Fibroblast of pulmonary artery (primary cell): ENCODE results near the gene TMEM130.

ENCODE experiments used
- DNase-seq: peaks from one replicate; pipeline ENCODE4 v3.0.0-alpha.2; 2010; ENCODE audit warnings: low read depth
- H3K4me3 ChIP-seq: replicated peaks from 2 replicates; pipeline ENCODE4 v1.5.1; 2011; ENCODE audit warnings: low read depth, mild to moderate bottlenecking, control low read depth, low read length, moderate library complexity
- TF ChIP-seq, protein P1 (sequence below): IDR thresholded peaks from 2 replicates; pipeline ENCODE4 v1.5.1; 2011; ENCODE audit warnings: mild to moderate bottlenecking, control low read depth, low read length, inconsistent platforms; ENCODE audit errors: missing control alignments

Gene TMEM130

DNA sequence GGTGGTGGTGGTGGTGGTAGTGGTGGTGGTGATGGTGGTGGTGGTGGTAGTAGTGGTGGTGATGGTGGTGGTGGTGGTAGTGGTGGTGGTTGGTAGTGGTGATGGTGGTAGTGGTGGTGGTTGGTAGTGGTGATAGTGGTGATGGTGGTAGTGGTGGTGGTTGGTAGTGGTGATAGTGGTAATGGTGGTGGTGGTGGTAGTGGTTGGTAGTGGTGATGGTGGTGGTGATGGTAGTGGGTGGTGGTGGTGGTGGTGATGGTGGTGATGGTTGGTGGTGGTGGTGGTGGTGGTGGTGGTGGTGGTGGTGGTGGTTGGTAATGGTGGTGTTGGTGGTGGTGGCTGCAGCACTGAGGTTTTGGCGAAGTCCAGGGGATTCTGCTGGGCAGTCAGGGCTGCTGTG, 58.5 kb downstream of the TMEM130 start:
- DNase-seq: no peak
- H3K4me3 ChIP-seq: no peak overlapping the region
- TF ChIP-seq, protein P1, sequence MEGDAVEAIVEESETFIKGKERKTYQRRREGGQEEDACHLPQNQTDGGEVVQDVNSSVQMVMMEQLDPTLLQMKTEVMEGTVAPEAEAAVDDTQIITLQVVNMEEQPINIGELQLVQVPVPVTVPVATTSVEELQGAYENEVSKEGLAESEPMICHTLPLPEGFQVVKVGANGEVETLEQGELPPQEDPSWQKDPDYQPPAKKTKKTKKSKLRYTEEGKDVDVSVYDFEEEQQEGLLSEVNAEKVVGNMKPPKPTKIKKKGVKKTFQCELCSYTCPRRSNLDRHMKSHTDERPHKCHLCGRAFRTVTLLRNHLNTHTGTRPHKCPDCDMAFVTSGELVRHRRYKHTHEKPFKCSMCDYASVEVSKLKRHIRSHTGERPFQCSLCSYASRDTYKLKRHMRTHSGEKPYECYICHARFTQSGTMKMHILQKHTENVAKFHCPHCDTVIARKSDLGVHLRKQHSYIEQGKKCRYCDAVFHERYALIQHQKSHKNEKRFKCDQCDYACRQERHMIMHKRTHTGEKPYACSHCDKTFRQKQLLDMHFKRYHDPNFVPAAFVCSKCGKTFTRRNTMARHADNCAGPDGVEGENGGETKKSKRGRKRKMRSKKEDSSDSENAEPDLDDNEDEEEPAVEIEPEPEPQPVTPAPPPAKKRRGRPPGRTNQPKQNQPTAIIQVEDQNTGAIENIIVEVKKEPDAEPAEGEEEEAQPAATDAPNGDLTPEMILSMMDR: no peak

DNA sequence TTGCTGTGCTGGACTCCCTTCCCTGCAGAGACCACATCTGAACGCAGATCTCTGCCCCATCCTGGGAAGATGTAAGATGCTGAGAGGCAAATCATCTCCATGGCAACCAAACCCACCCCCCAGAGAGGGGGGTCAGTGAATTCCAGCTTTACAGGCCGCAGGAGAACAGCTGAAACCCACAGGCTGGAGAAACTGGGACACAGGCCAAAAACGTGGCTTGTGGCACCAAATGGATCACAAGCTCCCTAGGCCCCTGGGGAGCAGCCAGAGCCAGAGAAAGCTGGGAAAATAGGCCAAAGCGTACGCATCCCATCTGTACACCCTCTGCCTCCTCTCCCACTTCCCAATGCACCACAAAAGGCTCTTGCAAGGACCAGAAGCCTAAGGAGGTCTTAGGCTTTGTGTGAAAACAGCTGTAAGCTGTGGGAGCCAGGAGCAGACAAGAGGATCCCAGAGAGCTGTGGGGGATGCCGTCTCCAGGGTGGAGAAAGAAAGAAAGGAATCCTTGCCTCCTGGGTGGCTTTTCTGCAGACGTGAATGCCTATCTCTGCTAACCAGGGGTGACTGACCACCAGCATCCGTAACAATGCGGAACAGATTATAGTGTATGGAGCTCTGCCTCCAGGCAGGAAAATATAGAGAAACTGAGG, 59.5 kb downstream of the TMEM130 start:
- TF ChIP-seq, protein P1: no peak
- no peak for DNase-seq
- no peak overlapping the region for H3K4me3 ChIP-seq

DNA sequence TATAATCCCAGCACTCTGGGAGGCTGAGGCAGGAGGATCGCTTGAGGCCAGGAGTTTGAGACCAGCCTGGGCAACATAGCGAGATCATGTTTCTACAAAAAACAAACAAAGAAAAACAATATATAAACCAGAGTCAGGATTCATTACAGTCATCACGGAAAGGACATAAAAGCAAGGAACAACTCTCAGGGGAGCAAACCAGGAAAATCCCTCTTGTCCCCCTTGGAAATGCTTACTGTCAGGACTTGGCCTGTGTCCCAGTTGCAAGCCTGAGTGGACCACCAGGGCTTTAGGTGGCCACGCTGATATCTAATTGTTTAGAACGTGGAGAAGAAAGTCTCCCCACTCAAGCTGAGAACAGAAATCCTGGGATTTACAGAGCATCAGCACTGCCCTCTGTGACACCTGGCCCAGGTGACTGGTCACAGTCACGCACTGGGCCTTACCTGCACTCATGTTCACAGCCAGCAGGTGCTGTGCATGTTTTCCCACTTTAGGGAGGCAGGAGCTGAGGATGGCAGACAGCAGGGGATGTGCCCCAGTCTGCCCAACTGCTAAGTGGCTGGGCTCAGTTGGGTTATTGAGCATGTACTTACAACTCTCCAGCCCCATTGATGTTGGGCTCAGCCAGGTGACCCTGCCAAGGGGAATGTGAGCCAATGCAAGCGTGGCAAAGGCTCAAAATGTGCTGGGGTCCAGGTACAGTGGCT, 60.9 kb downstream of the TMEM130 start:
- H3K4me3 ChIP-seq: no peak overlapping the region
- no peak for DNase-seq
- TF ChIP-seq, protein P1: no peak

DNA sequence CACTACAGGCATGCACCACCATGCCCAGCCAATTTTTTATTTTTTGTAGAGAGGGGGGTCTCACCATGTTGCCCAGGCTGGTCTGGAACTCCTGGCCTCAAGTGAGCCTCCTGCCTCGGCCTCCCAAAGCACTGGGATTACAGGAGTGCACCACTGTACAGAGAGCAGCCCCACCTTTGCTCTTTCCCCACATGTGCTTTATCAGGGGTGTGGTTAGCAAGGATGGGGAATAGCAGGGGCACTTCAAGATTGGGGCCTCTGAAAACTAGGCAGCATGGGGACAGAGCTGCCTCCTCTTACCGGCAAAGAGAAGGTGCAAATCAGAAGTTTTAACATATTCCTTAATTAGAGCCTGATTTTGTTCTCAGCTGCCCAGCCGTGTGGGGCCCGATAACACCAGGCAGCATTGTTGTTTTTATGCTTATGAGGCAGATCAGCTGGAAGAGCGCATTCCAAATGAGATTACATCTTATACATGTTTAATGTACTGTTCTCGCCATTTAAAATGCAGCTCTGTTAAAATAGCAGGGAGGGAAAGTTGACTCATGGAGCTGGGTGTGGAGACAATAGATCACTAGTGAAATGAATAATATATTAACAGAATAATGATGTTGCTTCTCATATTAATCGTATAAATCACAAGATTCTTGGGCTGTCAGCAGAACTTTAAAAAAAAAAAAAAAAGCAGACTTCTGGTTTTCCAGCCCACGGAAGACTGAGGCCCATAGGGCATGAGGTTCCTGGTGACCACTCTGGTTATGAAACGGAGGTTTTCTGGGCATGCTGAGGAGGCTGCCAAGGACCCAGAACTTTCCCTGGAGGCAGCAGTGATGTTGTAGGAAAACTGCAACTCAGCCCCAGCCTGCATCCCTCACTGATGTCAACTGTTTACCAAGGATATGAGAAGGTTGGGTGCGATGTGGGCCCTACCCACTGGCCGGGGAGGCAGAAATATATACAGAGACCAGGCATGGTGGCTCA, 62.5 kb downstream of the TMEM130 start:
- H3K4me3 ChIP-seq: no peak overlapping the region

DNA sequence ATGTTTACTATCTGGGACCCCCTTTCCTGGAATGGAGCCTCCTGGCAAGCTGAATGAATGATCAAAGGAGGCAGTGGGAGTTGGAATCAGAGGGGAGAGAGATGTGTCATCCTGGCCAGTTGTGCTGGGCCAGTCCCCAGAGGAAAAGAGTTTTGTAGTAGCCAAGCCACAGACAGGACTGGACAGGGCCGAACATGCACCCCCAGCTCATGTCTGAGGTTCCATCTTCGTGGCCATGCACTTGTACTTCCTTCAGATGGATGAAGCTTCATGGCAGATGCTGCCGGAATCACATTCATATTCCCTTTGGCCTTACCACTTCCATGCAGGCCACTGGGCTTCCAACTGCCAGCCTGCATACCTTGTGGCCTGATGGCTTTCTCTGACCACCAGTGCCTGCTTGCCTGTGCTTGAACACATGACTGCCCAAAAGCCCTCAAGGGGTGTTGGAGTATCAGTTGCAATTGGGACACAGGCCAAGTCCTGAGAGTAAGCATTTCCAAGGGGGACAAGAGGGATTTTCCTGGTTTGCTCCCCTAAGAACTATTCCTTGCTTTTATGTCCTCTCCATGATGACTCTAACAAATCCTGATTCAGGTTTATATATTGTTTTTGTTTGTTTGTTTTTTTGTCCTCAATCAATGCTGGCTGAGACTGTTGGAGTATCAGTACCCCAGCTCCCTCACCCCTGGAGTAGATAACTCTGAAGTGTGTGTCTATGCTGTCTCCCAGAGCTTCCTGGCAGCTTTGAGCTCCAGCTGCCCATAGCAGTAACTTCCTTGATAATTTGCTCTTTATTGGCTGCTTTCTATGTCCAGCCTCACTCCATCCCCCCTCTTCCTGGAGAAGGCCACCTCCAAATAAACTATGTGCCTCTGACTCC, 63.6 kb downstream of the TMEM130 start:
- TF ChIP-seq, protein P1: no peak
- no peak for DNase-seq
- H3K4me3 ChIP-seq: no peak overlapping the region

More for the DNA sequence above, 62.5 kb downstream of the TMEM130 start:
- no peak for DNase-seq
- TF ChIP-seq, protein P1: no peak

DNA sequence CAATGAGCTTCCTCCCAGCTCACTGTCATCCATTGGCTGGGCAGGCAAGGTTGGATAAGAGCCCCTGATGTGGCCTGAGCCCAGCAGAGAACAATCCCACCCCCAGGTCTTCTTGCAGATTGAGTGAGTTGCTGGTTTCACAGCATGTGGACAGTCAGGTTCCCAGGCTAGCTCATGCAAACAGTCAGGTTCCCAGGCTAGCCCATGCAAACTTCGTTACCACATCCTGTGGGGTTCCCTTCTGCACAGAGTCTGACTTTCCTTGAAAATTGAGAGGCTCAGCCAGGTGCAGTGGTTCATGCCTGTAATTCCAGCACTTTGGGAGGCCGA, 67.1 kb downstream of the TMEM130 start:
- no peak for DNase-seq
- no peak overlapping the region for H3K4me3 ChIP-seq
- TF ChIP-seq, protein P1: no peak
